GM18861 (cell line): ENCODE results near the gene NBPF14.
"Not testable (repeated sequence)": the region's sequence is repeated elsewhere in the genome, so short reads cannot be mapped to it uniquely, and the experiment has no call there.

Source experiments
- ATAC-seq: cut with Tn5 transposase; IDR thresholded peaks from one replicate; pipeline ENCODE4 v1.9.1; 2021; ENCODE audit not compliant: unreplicated experiment

Gene NBPF14, protein sequence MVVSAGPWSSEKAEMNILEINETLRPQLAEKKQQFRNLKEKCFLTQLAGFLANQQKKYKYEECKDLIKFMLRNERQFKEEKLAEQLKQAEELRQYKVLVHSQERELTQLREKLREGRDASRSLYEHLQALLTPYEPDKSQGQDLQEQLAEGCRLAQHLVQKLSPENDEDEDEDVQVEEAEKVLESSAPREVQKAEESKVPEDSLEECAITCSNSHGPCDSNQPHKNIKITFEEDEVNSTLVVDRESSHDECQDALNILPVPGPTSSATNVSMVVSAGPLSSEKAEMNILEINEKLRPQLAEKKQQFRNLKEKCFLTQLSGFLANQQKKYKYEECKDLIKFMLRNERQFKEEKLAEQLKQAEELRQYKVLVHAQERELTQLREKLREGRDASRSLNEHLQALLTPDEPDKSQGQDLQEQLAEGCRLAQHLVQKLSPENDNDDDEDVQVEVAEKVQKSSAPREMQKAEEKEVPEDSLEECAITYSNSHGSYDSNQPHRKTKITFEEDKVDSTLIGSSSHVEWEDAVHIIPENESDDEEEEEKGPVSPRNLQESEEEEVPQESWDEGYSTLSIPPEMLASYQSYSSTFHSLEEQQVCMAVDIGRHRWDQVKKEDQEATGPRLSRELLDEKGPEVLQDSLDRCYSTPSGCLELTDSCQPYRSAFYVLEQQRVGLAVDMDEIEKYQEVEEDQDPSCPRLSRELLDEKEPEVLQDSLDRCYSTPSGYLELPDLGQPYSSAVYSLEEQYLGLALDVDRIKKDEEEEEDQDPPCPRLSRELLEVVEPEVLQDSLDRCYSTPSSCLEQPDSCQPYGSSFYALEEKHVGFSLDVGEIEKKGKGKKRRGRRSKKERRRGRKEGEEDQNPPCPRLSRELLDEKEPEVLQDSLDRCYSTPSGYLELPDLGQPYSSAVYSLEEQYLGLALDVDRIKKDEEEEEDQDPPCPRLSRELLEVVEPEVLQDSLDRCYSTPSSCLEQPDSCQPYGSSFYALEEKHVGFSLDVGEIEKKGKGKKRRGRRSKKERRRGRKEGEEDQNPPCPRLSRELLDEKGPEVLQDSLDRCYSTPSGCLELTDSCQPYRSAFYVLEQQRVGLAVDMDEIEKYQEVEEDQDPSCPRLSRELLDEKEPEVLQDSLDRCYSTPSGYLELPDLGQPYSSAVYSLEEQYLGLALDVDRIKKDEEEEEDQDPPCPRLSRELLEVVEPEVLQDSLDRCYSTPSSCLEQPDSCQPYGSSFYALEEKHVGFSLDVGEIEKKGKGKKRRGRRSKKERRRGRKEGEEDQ (N-terminal part only)

DNA sequence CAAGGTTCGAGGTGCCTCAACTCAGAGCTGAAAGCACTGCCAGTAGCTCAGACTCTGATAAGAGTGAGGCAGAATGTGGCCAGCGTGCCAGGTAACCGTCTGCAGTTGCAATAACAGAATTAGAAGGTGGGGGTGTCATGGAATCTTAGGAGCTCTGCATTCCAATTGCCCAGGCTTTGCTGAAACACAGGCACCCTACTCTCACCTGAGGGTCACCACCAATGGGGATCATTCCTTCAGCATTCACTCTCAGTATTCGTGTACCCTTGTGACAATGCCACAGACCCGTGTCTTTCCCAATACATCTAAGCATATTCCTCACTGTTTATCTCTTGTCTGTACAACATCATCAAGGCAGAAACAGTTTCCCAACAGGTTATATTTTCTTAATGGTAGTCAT, at the start of gene NBPF14:
Gene NBPF14 (minus strand): TSS at position 101 of the 400 bp plus-strand sequence. CDS start 294 bp downstream, outside the sequence.
- not testable (repeated sequence) for ATAC-seq

DNA sequence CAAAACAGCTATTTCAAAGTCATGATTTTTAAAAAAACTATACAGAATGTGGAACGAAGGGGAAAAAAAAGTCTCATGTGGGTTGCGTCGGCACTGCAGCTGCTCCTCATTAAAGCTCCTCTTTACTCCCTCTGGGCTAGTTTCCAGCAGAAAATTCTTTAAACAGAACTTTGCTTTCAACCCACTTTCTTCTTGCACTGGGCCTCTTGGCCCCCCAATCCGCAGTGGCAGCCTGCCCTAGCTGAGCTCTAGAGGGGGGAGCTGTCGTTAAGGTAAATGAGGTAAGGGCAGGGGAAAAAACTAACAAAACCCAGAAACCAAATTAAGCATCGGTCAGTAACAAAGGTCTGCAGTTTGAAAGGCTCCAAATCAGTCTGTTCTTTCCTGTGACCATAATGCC, 29.6 kb upstream of the NBPF14 start:
- ATAC-seq = not testable (repeated sequence)

DNA sequence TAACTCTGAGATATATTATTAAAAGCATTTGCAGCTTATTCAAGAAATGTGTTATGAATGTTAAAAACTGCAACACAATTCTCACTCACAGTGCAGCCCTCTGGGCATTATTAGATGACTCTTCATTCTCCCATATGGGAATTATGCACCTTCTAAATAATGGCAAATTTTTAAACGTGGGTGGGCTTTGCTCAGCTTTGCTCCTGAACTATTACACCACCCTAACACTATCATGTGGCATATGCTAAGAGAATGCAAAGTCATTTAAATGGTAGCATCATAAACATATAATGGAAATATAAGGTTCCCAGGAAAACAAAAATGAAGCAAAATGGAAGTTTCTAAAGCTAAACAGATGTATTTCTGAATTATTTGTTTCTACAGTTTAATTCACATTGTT, 22.4 kb upstream of the NBPF14 start:
- ATAC-seq = not testable (repeated sequence)

DNA sequence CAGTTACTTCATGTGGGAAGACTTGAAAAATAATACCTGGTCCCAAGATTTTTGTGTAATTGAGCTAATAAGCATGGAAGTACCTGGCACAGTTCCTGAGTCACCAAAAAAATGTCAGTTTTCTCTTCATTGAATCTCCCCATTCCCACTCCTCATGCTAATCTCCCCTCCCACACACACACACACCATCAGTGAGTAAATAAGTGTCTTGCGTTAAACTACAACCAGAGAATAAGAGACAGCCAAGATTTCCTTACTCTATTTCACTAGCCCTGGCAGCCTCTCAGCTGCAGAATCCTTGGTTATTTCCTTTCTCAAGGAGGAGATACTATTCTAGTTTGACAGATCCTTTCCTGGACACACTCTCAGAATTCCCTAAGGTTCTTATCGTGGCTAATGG, 9.5 kb upstream of the NBPF14 start:
- ATAC-seq = not testable (repeated sequence)

DNA sequence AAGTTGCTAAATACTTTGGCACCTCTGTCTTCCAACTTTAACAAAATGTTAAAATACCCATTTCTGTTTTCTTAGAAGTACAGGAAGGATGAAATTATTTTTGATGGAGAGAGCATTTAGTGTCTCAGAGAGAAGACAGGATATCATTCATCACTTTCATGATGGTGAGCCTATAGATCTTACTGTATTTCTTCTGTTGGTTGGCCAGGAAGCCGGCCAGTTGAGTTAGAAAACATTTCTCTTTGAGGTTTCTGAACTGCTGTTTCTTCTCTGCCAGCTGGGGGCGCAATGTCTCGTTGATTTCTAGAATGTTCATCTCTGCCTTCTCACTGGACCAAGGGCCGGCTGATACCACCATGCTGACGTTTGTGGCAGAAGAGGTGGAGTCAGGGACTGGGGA, 451 bp downstream of the NBPF14 start:
- not testable (repeated sequence) for ATAC-seq

DNA sequence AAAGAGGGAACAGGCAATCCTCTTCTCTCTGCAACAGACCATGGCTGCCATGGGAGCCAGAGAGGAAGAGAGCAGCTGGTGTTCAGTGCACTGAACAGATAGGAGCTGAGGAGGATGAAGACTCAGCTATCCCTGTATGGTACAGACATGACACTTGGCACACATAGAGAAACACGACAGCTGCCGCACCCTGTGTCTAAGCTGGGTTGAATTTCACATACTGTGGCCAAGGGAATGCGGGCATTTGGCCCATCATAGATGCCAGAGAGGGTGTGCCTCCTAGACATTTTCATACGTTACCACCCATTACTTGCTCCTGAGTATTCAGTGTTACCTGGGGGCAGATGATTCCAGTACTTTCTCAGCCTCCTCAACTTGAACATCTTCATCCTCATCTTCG, 4.7 kb downstream of the NBPF14 start:
- not testable (repeated sequence) for ATAC-seq

DNA sequence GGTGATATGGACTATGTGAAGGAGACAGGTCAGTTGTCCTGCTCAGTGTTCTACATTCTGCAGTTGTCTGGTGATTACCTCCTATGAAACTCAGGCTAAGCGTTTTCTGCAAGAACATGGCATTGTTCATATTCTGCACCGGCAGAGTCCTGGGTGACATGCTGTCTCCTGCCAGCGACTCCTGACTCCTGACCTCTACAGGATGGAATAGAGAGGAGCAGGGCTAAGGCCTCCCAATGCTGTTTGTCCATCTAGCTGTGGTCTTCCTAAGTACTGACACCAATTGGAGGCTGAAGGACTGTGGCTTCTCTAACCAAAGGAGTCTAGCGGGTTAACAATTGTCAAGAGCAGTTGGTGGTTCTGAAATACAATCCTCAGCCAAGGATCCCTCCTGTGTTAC, 63.7 kb downstream of the NBPF14 start:
- not testable (repeated sequence) for ATAC-seq

DNA sequence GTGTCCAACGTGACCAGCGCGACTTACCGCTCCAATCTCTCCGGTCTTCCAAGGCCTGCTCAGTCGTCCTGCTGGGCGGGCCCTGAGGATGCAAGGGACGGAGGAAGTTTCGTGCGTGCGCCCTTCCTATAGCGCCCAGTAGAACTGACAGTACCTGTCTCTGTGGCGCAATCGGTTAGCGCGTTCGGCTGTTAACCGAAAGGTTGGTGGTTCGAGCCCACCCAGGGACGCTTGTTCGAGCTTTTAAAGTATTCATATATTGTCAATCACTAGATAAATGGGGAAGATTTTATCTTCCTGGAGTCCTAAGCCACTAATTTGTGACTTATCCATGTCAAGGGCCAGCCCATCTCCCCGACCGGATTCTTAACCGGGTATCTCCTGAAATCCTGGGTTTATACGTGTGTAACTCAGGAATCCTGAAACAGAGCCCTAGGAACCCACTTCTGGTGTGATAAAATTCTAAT, 66.7 kb downstream of the NBPF14 start:
- not testable (repeated sequence) for ATAC-seq

DNA sequence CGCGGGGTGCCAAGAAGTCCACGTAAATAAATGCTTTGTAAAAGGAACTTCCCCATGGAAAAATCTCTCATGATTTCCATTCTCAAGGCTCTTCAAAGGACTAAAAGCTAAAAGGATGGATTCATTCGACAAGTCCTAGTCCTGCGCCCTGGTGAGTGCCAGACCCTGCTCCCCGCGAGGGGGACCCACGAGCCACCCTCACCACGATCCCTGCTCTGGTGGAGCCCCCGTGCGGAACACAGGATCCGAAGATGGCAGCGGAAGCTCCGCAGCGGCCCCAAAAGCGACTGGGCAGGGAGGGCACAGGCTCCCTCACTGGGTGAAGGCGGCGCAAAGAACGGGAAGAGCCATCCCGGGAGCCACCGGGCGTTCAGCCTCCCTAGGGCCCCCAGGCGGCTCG, 67.2 kb downstream of the NBPF14 start:
- ATAC-seq = not testable (repeated sequence)

DNA sequence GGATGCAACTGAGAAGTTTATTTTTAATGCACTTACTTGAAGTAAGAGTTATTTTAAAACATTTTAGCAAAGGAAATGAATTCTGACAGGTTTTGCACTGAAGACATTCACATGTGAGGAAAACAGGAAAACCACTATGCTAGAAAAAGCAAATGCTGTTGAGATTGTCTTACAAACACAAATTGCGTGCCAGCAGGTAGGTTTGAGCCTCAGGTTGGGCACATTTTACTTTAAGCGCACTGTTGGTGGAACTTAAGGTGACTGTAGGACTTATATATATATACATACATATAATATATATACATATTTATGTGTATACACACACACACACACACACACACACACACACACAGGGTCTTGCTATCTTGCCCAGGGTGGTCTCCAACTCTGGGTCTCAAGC, 69.2 kb downstream of the NBPF14 start:
- not testable (repeated sequence) for ATAC-seq

DNA sequence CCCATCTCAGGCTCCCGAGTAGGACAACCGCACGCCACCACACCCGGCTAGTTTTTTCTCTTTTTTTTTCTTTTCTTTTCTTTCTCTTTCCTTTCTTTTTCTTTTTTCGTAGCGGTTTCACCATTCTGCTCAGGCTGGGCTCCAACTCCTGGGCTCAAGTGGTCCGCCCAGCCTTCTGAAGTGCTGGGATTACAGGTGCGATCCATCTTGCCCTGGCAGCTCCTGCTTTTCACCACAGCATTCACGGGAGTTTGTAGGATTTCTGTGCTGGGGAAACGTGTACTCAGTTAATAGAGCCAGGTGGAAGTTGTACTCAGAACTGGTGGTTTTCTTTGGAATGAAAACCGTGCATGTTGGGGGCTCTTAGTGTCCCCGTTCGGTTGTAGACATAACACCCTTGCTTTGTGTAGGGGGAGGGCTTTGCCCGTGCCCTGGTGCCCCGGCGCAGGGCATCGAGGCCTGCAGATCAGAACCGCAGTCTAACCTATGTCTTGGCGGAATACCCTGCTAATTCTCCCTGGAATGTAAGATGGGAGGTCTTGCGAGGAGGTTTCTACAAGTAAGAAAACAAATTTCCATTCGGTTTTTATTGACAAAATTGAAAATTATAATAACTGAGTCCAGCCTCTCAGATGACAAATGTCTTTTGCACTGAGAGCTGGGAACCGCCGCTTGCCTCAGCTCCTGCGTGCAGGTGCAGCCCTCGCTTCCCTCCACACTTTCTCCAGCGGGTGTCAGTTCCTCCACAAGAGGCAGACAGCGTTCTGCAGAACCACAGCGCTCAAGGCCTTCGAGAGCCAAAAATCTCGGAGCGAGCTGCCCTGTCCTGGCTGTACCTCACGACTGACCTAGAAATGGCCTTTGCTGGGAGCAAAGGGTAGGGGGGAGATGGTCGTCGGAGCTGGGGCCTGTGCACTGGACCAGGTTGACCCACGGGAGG, 72.3 kb downstream of the NBPF14 start:
- ATAC-seq = not testable (repeated sequence)

DNA sequence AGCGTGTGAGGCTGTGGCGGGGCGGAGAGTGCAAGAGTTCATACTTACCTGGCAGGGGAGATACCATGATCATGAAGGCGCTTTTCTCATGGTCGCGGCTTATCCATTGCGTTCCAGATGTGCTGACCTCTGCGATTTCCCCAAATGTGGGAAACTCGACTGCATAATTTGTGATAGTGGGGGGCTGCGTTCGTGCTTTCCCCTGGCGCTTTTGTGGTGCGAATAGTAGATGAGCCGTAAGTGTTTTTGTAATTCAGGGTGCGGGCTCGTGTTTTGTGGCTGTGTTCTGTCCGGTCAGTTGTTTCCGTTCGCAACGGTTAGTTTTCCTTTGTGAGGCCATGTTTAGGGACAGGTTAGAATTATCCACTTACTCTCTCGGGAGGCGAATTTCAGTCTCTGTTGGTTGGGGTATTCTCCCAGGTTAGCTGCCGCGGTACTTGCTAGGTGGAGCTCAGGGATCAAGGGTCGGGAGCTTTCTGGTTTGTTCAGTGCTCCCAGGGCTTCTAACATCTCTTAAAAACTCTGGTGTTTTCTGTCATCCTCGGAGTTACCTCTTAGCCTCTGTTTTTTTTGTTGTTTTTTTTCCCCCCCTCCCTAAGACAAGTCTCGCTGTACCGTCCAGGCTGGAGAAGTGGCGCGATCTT, 73.1 kb downstream of the NBPF14 start:
- ATAC-seq = peak; percentile 81

DNA sequence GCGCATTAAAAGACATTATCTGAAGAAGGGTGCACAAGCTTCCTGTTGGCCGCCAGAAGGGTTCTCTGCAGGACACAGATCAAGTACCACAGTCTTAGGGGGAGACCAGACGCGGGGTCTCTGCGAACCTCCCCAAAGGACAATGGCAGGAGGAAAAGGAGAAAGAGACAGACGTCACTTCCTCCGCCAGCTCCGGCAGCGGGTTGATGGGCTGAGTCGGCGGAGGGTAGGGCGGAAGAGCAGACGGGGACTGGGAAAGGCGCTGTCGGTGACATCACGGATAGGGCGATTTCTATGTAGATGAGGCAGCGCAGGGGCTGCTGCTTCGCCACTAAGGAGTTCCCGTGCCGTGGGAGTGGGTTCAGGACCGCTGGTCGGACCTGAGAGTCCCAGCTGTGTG, 73.7 kb downstream of the NBPF14 start:
- peak; percentile 34 for ATAC-seq

DNA sequence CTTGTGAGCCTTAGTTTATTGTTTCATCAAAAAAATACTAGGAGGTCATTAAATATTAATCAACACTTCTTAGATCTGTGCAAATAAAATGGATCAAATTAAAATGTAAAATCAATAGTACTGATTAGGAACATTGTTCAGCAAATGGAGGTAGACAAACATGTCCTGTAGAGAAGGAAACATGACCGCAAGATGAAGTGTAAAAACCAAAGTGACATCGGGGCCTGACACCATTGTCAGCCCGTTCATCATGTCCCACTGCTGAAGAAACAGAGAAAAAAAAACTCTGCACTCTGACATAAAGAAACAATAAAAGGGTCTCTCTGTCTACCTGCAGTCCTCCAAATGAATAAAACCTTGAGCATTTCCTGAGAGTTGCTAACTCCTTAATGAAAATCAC, 81.5 kb downstream of the NBPF14 start:
- not testable (repeated sequence) for ATAC-seq

DNA sequence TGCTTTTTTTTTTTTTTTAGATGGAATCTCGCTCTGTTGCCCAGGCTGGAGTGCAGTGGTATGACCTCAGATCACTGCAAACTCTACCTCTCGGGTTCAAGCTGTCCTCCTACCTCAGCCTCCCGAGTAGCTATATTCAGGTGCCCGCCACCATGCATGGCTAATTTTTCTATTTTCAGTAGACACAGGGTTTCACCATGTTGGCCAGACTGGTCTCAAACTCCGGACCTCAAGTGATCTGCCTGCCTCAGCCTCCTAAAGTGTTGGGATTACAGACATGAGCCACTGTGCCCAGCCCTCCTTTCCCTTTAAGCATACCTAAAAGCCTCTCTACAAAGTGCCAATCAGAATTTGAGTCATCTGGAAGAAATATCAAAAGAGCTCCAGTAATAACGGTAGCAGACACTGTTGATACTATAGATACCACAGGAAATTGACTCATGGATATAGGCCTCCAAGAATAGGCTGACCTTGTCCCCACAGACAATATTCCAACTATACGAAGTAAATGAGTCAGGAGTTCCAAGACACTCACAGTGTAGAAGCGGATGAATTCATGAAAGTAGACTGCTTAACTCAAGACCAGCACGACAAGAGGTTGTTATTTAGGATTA, 83.1 kb downstream of the NBPF14 start:
- ATAC-seq = not testable (repeated sequence)

DNA sequence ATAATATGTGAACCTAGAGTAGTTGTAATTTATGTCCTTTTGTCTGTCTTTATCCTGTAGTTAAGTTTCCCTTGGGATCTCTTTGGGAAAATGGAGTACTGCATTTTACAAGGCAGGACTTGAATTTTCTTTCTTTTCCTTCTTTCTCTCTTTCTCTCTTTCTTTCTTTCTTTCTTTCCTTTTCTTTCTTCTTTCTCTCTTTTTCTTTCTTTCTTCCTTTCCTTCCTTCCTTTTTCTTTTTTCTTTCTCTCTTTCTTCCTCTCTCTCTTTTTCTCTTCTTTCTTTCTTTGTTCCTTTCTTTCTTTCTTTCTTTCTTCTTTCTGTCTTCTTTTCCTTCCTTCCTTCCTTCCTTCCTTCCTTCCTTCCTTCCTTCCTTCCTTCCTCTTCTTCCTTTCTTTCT, 101.9 kb downstream of the NBPF14 start:
- ATAC-seq = not testable (repeated sequence)

DNA sequence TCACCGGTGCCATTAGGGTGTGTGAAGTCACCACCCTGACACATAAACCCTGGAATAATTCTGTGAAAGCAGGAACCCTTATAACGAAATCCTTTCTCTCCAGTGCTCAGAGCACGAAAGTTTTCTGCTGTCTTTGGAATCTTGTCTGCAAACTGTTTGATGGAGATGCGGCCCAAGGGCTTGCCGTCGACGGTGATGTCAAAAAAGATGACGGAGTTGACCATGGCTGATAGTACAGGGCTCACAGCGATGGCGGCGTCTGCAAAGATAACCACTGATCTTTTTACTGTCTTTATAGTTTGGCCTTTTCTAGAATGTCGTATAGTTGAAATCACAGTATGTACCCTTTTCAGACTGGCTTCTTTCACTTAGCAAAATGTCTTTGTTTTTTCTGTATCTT, 112.8 kb downstream of the NBPF14 start, which contains the start of gene PPIAL4G:
Gene PPIAL4G (minus strand): TSS at position 274 of the 400 bp plus-strand sequence. CDS start 50 bp downstream, at position 224.
- ATAC-seq = not testable (repeated sequence)
